Measurements from ENCODE around the gene PMVK. TPM values are rescaled to one million over a fixed set of nuclear protein-coding genes. Genes with fewer than 3 reads are reported as not detected.
A peak's percentile ranks its signal among the peaks of the same experiment; 100 is the strongest.

Gene PMVK
- total RNA-seq, 3 donors from 2014 or later, result 15.0 to 16.7 (median 16.4) TPM

DNA sequence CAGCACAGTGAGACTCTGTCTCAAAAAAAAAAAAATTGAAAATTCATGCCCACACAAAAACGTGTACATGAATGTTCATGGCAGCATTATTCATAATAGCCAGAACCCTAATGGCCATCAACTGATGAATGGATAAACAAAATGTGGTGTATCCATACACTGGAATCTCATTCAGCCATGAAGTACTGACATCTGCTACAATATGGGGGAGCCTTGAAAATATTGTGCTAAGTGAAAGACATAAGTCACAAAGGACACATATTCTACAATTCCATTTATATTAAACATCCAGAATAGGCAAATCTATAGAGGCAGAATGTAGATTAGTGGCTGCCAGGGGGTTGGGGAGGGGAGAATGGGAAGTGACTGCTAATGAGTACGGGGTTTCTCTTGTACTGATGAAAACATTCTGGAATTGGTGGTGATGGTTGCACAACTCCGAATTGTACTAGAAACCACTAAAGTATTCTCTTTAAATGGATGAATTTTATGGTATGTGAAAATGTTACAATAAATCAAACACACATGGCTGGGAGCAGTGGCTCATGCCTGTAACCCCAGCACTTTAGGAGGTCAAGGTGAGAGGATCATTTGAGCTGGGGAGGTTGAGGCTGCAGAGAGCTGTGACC, 33.5 kb downstream of the PMVK start:
- H3K4me1 ChIP-seq, result no peaks in the 10 kb centered on the region
- H3K27me3 ChIP-seq, result no peaks in the 10 kb centered on the region
- no peaks in the 10 kb centered on the region for H3K36me3 ChIP-seq
- H3K9me3 ChIP-seq, result no peaks in the 10 kb centered on the region
- intact Hi-C loops (cut with DNase I; ENCODE audit: low total_unique reads), result no loop called here
- H3K4me3 ChIP-seq, result no peak overlapping the region
- TF ChIP-seq, protein P1, sequence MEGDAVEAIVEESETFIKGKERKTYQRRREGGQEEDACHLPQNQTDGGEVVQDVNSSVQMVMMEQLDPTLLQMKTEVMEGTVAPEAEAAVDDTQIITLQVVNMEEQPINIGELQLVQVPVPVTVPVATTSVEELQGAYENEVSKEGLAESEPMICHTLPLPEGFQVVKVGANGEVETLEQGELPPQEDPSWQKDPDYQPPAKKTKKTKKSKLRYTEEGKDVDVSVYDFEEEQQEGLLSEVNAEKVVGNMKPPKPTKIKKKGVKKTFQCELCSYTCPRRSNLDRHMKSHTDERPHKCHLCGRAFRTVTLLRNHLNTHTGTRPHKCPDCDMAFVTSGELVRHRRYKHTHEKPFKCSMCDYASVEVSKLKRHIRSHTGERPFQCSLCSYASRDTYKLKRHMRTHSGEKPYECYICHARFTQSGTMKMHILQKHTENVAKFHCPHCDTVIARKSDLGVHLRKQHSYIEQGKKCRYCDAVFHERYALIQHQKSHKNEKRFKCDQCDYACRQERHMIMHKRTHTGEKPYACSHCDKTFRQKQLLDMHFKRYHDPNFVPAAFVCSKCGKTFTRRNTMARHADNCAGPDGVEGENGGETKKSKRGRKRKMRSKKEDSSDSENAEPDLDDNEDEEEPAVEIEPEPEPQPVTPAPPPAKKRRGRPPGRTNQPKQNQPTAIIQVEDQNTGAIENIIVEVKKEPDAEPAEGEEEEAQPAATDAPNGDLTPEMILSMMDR (IDR thresholded peaks at IDR 0.05), result no peak
- no peak for TF ChIP-seq POLR2AphosphoS5 (IDR thresholded peaks at IDR 0.05)
- TF ChIP-seq POLR2A (IDR thresholded peaks at IDR 0.05), result no peak
- H3K27ac ChIP-seq, result no peak overlapping the region
- no peak for DNase-seq (ENCODE audit: low spot score in 2 of 2)

GRCh38 chr1:154901591-154901990, 34.9 kb downstream of the PMVK start:
- no peaks in the 10 kb centered on the region for H3K27me3 ChIP-seq
- H3K4me1 ChIP-seq, result no peaks in the 10 kb centered on the region
- H3K9me3 ChIP-seq, result no peaks in the 10 kb centered on the region
- TF ChIP-seq POLR2AphosphoS5 (IDR thresholded peaks at IDR 0.05) (no peak), POLR2A (IDR thresholded peaks at IDR 0.05) (no peak)
- TF ChIP-seq, protein P1 (IDR thresholded peaks at IDR 0.05), result no peak
- intact Hi-C loops (cut with DNase I; ENCODE audit: low total_unique reads), result no loop called here
- no peak overlapping the region for H3K27ac ChIP-seq
- H3K4me3 ChIP-seq, result no peak overlapping the region
- H3K36me3 ChIP-seq, result no peaks in the 10 kb centered on the region
- DNase-seq (ENCODE audit: low spot score in 2 of 2), result no peak

DNA sequence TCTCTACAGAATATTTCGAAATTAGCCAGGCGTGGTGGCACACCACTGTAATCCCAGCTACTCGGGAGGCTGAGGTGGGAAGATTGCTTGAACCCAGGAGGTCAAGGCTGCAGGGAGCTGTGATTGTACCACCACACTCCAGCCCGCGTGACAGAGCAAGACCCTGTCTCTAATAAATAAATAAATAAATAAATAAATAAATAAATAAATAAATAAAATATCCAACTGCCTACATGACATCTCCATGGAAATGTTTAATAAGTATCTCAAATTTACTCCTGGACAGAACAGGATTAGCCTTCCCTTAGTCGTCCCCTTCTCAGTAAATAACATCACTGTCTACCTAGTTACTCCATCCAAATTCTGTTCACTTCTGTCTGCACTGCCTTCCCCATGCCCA, 37.5 kb downstream of the PMVK start:
- Histone ChIP-seq H3K4me3 (no peak overlapping the region), H3K4me1 (no peaks in the 10 kb centered on the region), H3K27me3 (no peaks in the 10 kb centered on the region), H3K9me3 (no peaks in the 10 kb centered on the region), H3K36me3 (no peaks in the 10 kb centered on the region), H3K27ac (no peak overlapping the region)
- no peak for DNase-seq (ENCODE audit: low spot score in 2 of 2)
- no peak for TF ChIP-seq POLR2AphosphoS5 (IDR thresholded peaks at IDR 0.05)
- TF ChIP-seq POLR2A (IDR thresholded peaks at IDR 0.05), result no peak
- TF ChIP-seq, protein P1 (IDR thresholded peaks at IDR 0.05), result no peak
- intact Hi-C loops (cut with DNase I; ENCODE audit: low total_unique reads), result no loop called here

GRCh38 chr1:154896771-154897286, 39.7 kb downstream of the PMVK start:
- no peak overlapping the region for H3K4me3 ChIP-seq
- no peaks in the 10 kb centered on the region for H3K4me1 ChIP-seq
- no peaks in the 10 kb centered on the region for H3K27me3 ChIP-seq
- DNase-seq (ENCODE audit: low spot score in 2 of 2), result no peak
- H3K36me3 ChIP-seq, result no peaks in the 10 kb centered on the region
- TF ChIP-seq POLR2A (IDR thresholded peaks at IDR 0.05), result no peak
- TF ChIP-seq POLR2AphosphoS5 (IDR thresholded peaks at IDR 0.05), result no peak
- TF ChIP-seq, protein P1 (IDR thresholded peaks at IDR 0.05), result no peak
- H3K9me3 ChIP-seq, result no peaks in the 10 kb centered on the region
- peak overlapping the region in 1 of 2 donors; percentile 32 for H3K27ac ChIP-seq
- intact Hi-C loops (cut with DNase I; ENCODE audit: low total_unique reads), result no loop called here

GRCh38 chr1:154895798-154896197, 40.7 kb downstream of the PMVK start:
- Histone ChIP-seq H3K4me1 (no peaks in the 10 kb centered on the region), H3K27ac (no peak overlapping the region), H3K27me3 (no peaks in the 10 kb centered on the region), H3K9me3 (no peaks in the 10 kb centered on the region), H3K36me3 (no peaks in the 10 kb centered on the region), H3K4me3 (no peak overlapping the region)
- intact Hi-C loops (cut with DNase I; ENCODE audit: low total_unique reads), result no loop called here
- no peak for DNase-seq (ENCODE audit: low spot score in 2 of 2)
- TF ChIP-seq POLR2A (IDR thresholded peaks at IDR 0.05) (no peak), POLR2AphosphoS5 (IDR thresholded peaks at IDR 0.05) (no peak)
- TF ChIP-seq, protein P1 (IDR thresholded peaks at IDR 0.05), result no peak

Measured in breast epithelium (tissue), 4 donors.